CD4-positive, CD25-positive, alpha-beta regulatory T cell (primary cell): Measurements from ENCODE around the gene ZNF101. TPM values are rescaled to one million over a fixed set of nuclear protein-coding genes. Genes with fewer than 3 reads are reported as not detected.
"Not testable (repeated sequence)": the region's sequence is repeated elsewhere in the genome, so short reads cannot be mapped to it uniquely, and the experiment has no call there.

Experiments
- ATAC-seq, 2 donors: fragments of 150-1000 bp; cut with Tn5 transposase; one replicate each; pipeline ENCODE4 v1.10.0; 2021; ENCODE audit warnings: low read depth in 2 of 2, moderate number of reproducible peaks in 2 of 2, moderate library complexity in 1 of 2
- DNase-seq, 3 donors: peaks; one replicate each; pipeline versions ENCODE4 v3.0.0 to v3.0.0-alpha.2; 2012 to 2022; ENCODE audit warnings: mixed read lengths in 1 of 3
- H3K27ac ChIP-seq: one replicate; pipeline ENCODE4 v1.7.0; 2013; ENCODE audit warnings: mild to moderate bottlenecking, low read length; ENCODE audit not compliant: insufficient read depth, poor library complexity, severe bottlenecking
- H3K27me3 ChIP-seq: one replicate; pipeline ENCODE4 v1.7.0; 2013; ENCODE audit warnings: low read length; ENCODE audit not compliant: control insufficient read depth, insufficient read depth
- H3K36me3 ChIP-seq: one replicate; pipeline ENCODE4 v1.7.0; 2013; ENCODE audit warnings: mild to moderate bottlenecking, low read length, moderate library complexity; ENCODE audit not compliant: control insufficient read depth, insufficient read depth
- H3K4me1 ChIP-seq: 2 replicates; pipeline ENCODE4 v1.7.0; 2013; ENCODE audit warnings: mild to moderate bottlenecking, low read length; ENCODE audit not compliant: insufficient read depth, control insufficient read depth, poor library complexity, severe bottlenecking
- H3K4me3 ChIP-seq: one replicate; pipeline ENCODE4 v1.7.0; 2013; ENCODE audit warnings: low read depth, mild to moderate bottlenecking, low read length, moderate library complexity
- H3K9me3 ChIP-seq, 2 experiments: 1 replicate in 1 of 2; 2 replicates in 1 of 2; pipeline ENCODE4 v1.7.0; 2013; ENCODE audit warnings: low read length in 2 of 2, mild to moderate bottlenecking in 1 of 2, moderate library complexity in 1 of 2; ENCODE audit not compliant: control insufficient read depth in 2 of 2
- H3K27ac Mint-ChIP-seq, 3 donors: one replicate each; pipeline ENCODE4 v1.8.0; 2020 to 2022; ENCODE audit warnings: mild to moderate bottlenecking in 3 of 3, mixed read lengths in 3 of 3, moderate library complexity in 2 of 3
- H3K27me3 Mint-ChIP-seq: one replicate; pipeline ENCODE4 v1.8.0; 2022; ENCODE audit warnings: mild to moderate bottlenecking, mixed read lengths
- H3K36me3 Mint-ChIP-seq: one replicate; pipeline ENCODE4 v1.8.0; 2020; ENCODE audit warnings: mixed read lengths
- H3K4me1 Mint-ChIP-seq, 4 donors: one replicate each; pipeline ENCODE4 v1.8.0; 2020 to 2022; ENCODE audit warnings: mixed read lengths in 4 of 4, mild to moderate bottlenecking in 1 of 4
- H3K4me3 Mint-ChIP-seq, 4 donors: one replicate each; pipeline ENCODE4 v1.8.0; 2020 to 2022; ENCODE audit warnings: mild to moderate bottlenecking in 4 of 4, mixed read lengths in 4 of 4, moderate library complexity in 3 of 4
- H3K9me3 Mint-ChIP-seq, 7 donors: one replicate each; pipeline ENCODE4 v1.8.0; 2020 to 2022; ENCODE audit warnings: mixed read lengths in 7 of 7, mild to moderate bottlenecking in 3 of 7, moderate library complexity in 2 of 7
- polyA plus RNA-seq, 4 donors: library from polyadenylated mRNA; unstranded; fragments of 300-500 nt; fragmentation: Illumina TruSeq; gene quantifications; one replicate each; pipeline ENCODE4 v1.2.3, GENCODE V29; 2021
- total RNA-seq: library from RNA; stranded (reverse); gene quantifications from one replicate; pipeline ENCODE4 v1.2.3, GENCODE V29; 2022

Gene ZNF101
- total and polyA plus RNA-seq, 5 donors from 2014 or later, result 84.4 to 168 (median 124) TPM

GRCh38 chr19:19686580-19686979 is 17.9 kb downstream of the ZNF101 start:
- H3K36me3 Mint-ChIP-seq, result peaks cover 27% of the 10 kb centered on the region
- H3K4me1 ChIP-seq, result no peaks in the 10 kb centered on the region
- no peaks in the 10 kb centered on the region for H3K27me3 Mint-ChIP-seq
- H3K4me1 Mint-ChIP-seq, result peaks cover 0 to 5% (median under 1%) of the 10 kb centered on the region in 4 donors
- no peak overlapping the region for H3K27ac ChIP-seq
- no peak overlapping the region for H3K4me3 ChIP-seq
- DNase-seq, result no peak
- H3K36me3 ChIP-seq, result peaks cover 14% of the 10 kb centered on the region
- H3K9me3 Mint-ChIP-seq, result peaks cover 4 to 51% (median 12%) of the 10 kb centered on the region in 7 donors
- H3K27ac Mint-ChIP-seq, result no peak overlapping the region
- H3K9me3 ChIP-seq, result peaks cover 29 to 73% of the 10 kb centered on the region in 2 experiments
- H3K4me3 Mint-ChIP-seq, result no peak overlapping the region
- ATAC-seq, result no peak
- no peaks in the 10 kb centered on the region for H3K27me3 ChIP-seq

GRCh38 chr19:19687090-19687489 is 18.5 kb downstream of the ZNF101 start:
- peaks cover 4 to 52% (median 12%) of the 10 kb centered on the region in 7 donors for H3K9me3 Mint-ChIP-seq
- H3K27me3 ChIP-seq, result no peaks in the 10 kb centered on the region
- peaks cover 13% of the 10 kb centered on the region for H3K36me3 ChIP-seq
- no peak overlapping the region for H3K4me3 Mint-ChIP-seq
- no peak overlapping the region for H3K27ac Mint-ChIP-seq
- ATAC-seq, result no peak
- H3K27me3 Mint-ChIP-seq, result no peaks in the 10 kb centered on the region
- H3K4me1 Mint-ChIP-seq, result peaks cover 0 to 5% (median under 1%) of the 10 kb centered on the region in 4 donors
- no peaks in the 10 kb centered on the region for H3K4me1 ChIP-seq
- no peak overlapping the region for H3K27ac ChIP-seq
- H3K36me3 Mint-ChIP-seq, result peaks cover 27% of the 10 kb centered on the region
- no peak for DNase-seq
- H3K9me3 ChIP-seq, result peaks cover 27 to 71% of the 10 kb centered on the region in 2 experiments
- no peak overlapping the region for H3K4me3 ChIP-seq

- not testable (repeated sequence) for H3K4me3 Mint-ChIP-seq, H3K4me1 ChIP-seq, DNase-seq, H3K4me1 Mint-ChIP-seq, H3K27me3 Mint-ChIP-seq, H3K27ac Mint-ChIP-seq, H3K27me3 ChIP-seq, ATAC-seq, H3K4me3 ChIP-seq, H3K27ac ChIP-seq, H3K36me3 ChIP-seq
- Mint-ChIP-seq H3K9me3 (peaks cover 2 to 38% (median 9%) of the 10 kb centered on the region in 7 donors), H3K36me3 (peaks cover 17% of the 10 kb centered on the region)
- peaks cover 24 to 66% of the 10 kb centered on the region in 2 experiments for H3K9me3 ChIP-seq
Measured at GRCh38 chr19:19689023-19689422, 20.4 kb downstream of the ZNF101 start.

GRCh38 chr19:19691683-19692082 is 23.0 kb downstream of the ZNF101 start:
- Histone ChIP-seq H3K27me3 (no peaks in the 10 kb centered on the region), H3K36me3 (peaks cover 5% of the 10 kb centered on the region), H3K9me3 (peaks cover 14 to 50% of the 10 kb centered on the region in 2 experiments), H3K4me1 (no peaks in the 10 kb centered on the region), H3K27ac (no peak overlapping the region), H3K4me3 (no peak overlapping the region)
- Mint-ChIP-seq H3K27me3 (no peaks in the 10 kb centered on the region), H3K4me3 (no peak overlapping the region), H3K9me3 (peaks cover 2 to 32% (median 5%) of the 10 kb centered on the region in 7 donors), H3K4me1 (peaks cover 0 to 2% (median 0%) of the 10 kb centered on the region in 4 donors), H3K36me3 (peaks cover 10% of the 10 kb centered on the region), H3K27ac (no peak overlapping the region)
- no peak for DNase-seq
- ATAC-seq, result no peak

GRCh38 chr19:19696386-19696785 is 27.7 kb downstream of the ZNF101 start:
- Histone ChIP-seq H3K4me1 (no peaks in the 10 kb centered on the region), H3K27ac (no peak overlapping the region), H3K36me3 (no peaks in the 10 kb centered on the region), H3K4me3 (no peak overlapping the region), H3K27me3 (no peaks in the 10 kb centered on the region), H3K9me3 (peaks cover 22 to 60% of the 10 kb centered on the region in 2 experiments)
- ATAC-seq, result no peak
- no peak overlapping the region for H3K27ac Mint-ChIP-seq
- DNase-seq, result no peak
- no peak overlapping the region for H3K4me3 Mint-ChIP-seq
- no peaks in the 10 kb centered on the region for H3K27me3 Mint-ChIP-seq
- H3K36me3 Mint-ChIP-seq, result peaks cover 8% of the 10 kb centered on the region
- peaks cover 0 to 29% (median 11%) of the 10 kb centered on the region in 7 donors for H3K9me3 Mint-ChIP-seq
- no peaks in the 10 kb centered on the region for H3K4me1 Mint-ChIP-seq

- no peak for DNase-seq
- Histone ChIP-seq H3K27me3 (no peaks in the 10 kb centered on the region), H3K4me1 (no peaks in the 10 kb centered on the region), H3K4me3 (no peak overlapping the region), H3K27ac (no peak overlapping the region), H3K9me3 (peaks cover 23 to 64% of the 10 kb centered on the region in 2 experiments), H3K36me3 (no peaks in the 10 kb centered on the region)
- Mint-ChIP-seq H3K27ac (no peak overlapping the region), H3K4me1 (no peaks in the 10 kb centered on the region), H3K27me3 (no peaks in the 10 kb centered on the region), H3K36me3 (peaks cover 8% of the 10 kb centered on the region), H3K9me3 (peaks cover 0 to 29% (median 11%) of the 10 kb centered on the region in 7 donors), H3K4me3 (no peak overlapping the region)
- no peak for ATAC-seq
Measured at GRCh38 chr19:19697589-19697988, 28.9 kb downstream of the ZNF101 start.

- H3K9me3 Mint-ChIP-seq, result peaks cover 0 to 32% (median 15%) of the 10 kb centered on the region in 7 donors
- not testable (repeated sequence) for H3K4me3 Mint-ChIP-seq
Measured at GRCh38 chr19:19700493-19700892, 31.9 kb downstream of the ZNF101 start.

DNA sequence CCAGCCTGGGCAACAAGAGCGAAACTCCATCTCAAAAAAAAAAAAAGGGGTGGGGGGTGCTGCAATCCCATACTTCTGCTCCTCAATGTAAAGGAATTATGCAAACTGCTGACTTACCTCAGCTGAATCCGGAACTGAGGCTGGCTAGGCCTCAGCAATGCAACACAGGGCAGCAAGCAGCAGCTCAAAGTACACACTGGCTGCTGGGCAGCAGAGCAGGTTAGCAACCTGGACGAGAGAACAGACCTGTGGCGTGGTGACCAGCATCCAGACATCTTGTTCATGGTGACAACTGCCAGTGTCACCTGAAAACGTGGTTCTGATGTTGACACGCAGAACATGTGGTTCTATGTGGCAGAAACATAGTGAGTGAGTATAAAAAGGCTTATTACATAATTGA is 36.2 kb downstream of the ZNF101 start:
- Histone ChIP-seq H3K9me3 (peaks cover 51 to 97% of the 10 kb centered on the region in 2 experiments), H3K4me1 (no peaks in the 10 kb centered on the region), H3K27me3 (no peaks in the 10 kb centered on the region), H3K36me3 (no peaks in the 10 kb centered on the region), H3K27ac (no peak overlapping the region), H3K4me3 (no peak overlapping the region)
- Mint-ChIP-seq H3K27ac (no peak overlapping the region), H3K27me3 (no peaks in the 10 kb centered on the region), H3K4me3 (no peak overlapping the region), H3K36me3 (peaks cover 25% of the 10 kb centered on the region), H3K9me3 (peaks cover 0 to 67% (median 28%) of the 10 kb centered on the region in 7 donors), H3K4me1 (peaks cover 0 to 2% (median 0%) of the 10 kb centered on the region in 4 donors)
- DNase-seq (no peak), ATAC-seq (no peak)

More at GRCh38 chr19:19700493-19700892, 31.9 kb downstream of the ZNF101 start:
- DNase-seq, H3K27me3 Mint-ChIP-seq, ATAC-seq, H3K4me3 ChIP-seq, H3K27me3 ChIP-seq, H3K4me1 ChIP-seq, H3K27ac Mint-ChIP-seq, H3K27ac ChIP-seq, H3K36me3 ChIP-seq, H3K4me1 Mint-ChIP-seq: not testable (repeated sequence)
- peaks cover 25 to 72% of the 10 kb centered on the region in 2 experiments for H3K9me3 ChIP-seq
- peaks cover 20% of the 10 kb centered on the region for H3K36me3 Mint-ChIP-seq
